B cell (primary cell): ENCODE measurements around the gene TAS1R1. TPM values are rescaled to one million over a fixed set of nuclear protein-coding genes. Genes with fewer than 3 reads are reported as not detected.

Experiments used
- ATAC-seq: fragments of 200-7000 bp; cut with Tn5 transposase; one replicate; pipeline ENCODE4 v1.10.0; 2021; ENCODE audit warnings: low read depth, mild to moderate bottlenecking, moderate number of reproducible peaks, moderate library complexity
- CTCF ChIA-PET: fragments of 350-600 bp; sonication (Branson Sonifier 250); formaldehyde crosslinking; loops from one replicate; lab custom pipeline; 2021; ENCODE audit warnings: antibody characterized with exemption, inconsistent platforms; lab: Charles Lee
- POLR2A ChIA-PET: fragments of 350-600 bp; sonication (Branson Sonifier 250); formaldehyde crosslinking; loops from one replicate; lab custom pipeline; 2021; ENCODE audit warnings: antibody characterized with exemption; lab: Charles Lee
- DNase-seq: peaks from one replicate; pipeline ENCODE4 v3.0.0; 2013
- H2AFZ ChIP-seq: 2 replicates; pipeline ENCODE4 v1.6.1; 2012; ENCODE audit warnings: mild to moderate bottlenecking, low read depth, low read length; ENCODE audit not compliant: insufficient read depth, poor library complexity, severe bottlenecking
- H3K27ac ChIP-seq, 2 donors: 1 replicate in 1 of 2; 2 replicates in 1 of 2; pipeline ENCODE4 v1.5.1; 2012 to 2013; ENCODE audit warnings: low read length in 2 of 2, mild to moderate bottlenecking in 2 of 2, moderate library complexity in 1 of 2
- H3K27me3 ChIP-seq, 4 experiments: fragments of 200-600 bp in 1 of 4; sonication (generic) in 1 of 4; replicated peaks in 1 of 4; 1 replicate in 2 of 4; 2 replicates in 2 of 4; pipeline versions ENCODE4 v1.6.1 to v1.7.0; 2013 to 2016; ENCODE audit warnings: low read length in 3 of 4, mild to moderate bottlenecking in 2 of 4, mixed read lengths in 1 of 4, moderate library complexity in 1 of 4; ENCODE audit not compliant: insufficient read depth in 4 of 4, control insufficient read depth in 3 of 4; ENCODE audit errors: control extremely low read depth in 1 of 4
- H3K36me3 ChIP-seq, 2 experiments: replicated peaks in 1 of 2; 1 replicate in 1 of 2; 2 replicates in 1 of 2; pipeline versions ENCODE4 v1.6.1 to v1.7.1; 2013; ENCODE audit warnings: low read length in 1 of 2; ENCODE audit not compliant: insufficient read depth in 2 of 2, control insufficient read depth in 1 of 2; ENCODE audit errors: control extremely low read depth in 1 of 2, extremely low read depth in 1 of 2
- H3K4me1 ChIP-seq, 2 donors: fragments of 200-600 bp in 1 of 2; sonication (generic) in 1 of 2; 1 replicate in 1 of 2; 2 replicates in 1 of 2; pipeline versions ENCODE4 v1.5.1 to v1.6.1; 2013 to 2017; ENCODE audit warnings: low read length in 2 of 2; ENCODE audit not compliant: control insufficient read depth in 2 of 2, insufficient read depth in 2 of 2
- H3K4me2 ChIP-seq: replicated peaks from 2 replicates; pipeline ENCODE3; 2012; ENCODE audit warnings: mild to moderate bottlenecking, low read depth, low read length; ENCODE audit not compliant: poor library complexity, severe bottlenecking
- H3K4me3 ChIP-seq, 5 experiments: fragments of 200-600 bp in 1 of 5; sonication (generic) in 1 of 5; 1 replicate in 3 of 5; 2 replicates in 2 of 5; pipeline versions ENCODE4 v1.5.1 to v1.7.0; 2011 to 2016; ENCODE audit warnings: low read length in 4 of 5, mild to moderate bottlenecking in 4 of 5, low read depth in 2 of 5, control low read depth in 1 of 5, moderate library complexity in 1 of 5; ENCODE audit not compliant: insufficient read depth in 1 of 5; ENCODE audit errors: control extremely low read depth in 1 of 5, extremely low read depth in 1 of 5
- H3K79me2 ChIP-seq: fragments of 200-600 bp; sonication (generic); one replicate; pipeline ENCODE4 v1.6.0; 2016; ENCODE audit warnings: low read length; ENCODE audit not compliant: control insufficient read depth, insufficient read depth
- H3K9ac ChIP-seq: fragments of 200-600 bp; sonication (generic); 2 replicates; pipeline ENCODE4 v1.6.1; 2017; ENCODE audit warnings: mild to moderate bottlenecking, low read length, moderate library complexity
- H3K9me3 ChIP-seq, 3 donors: one replicate each; pipeline versions ENCODE4 v1.6.1 to v1.7.1; 2013; ENCODE audit warnings: low read length in 2 of 3; ENCODE audit not compliant: control insufficient read depth in 2 of 3, insufficient read depth in 1 of 3; ENCODE audit errors: control extremely low read depth in 1 of 3
- H4K20me1 ChIP-seq: 2 replicates; pipeline ENCODE4 v1.6.0; 2012; ENCODE audit warnings: mild to moderate bottlenecking, low read length; ENCODE audit not compliant: insufficient read depth, control insufficient read depth, poor library complexity, severe bottlenecking
- H3K27ac Mint-ChIP-seq: one replicate; pipeline ENCODE4 v1.8.0; 2021; ENCODE audit warnings: mixed read lengths
- H3K27me3 Mint-ChIP-seq: one replicate; pipeline ENCODE4 v1.8.0; 2021; ENCODE audit warnings: mixed read lengths
- H3K4me1 Mint-ChIP-seq: one replicate; pipeline ENCODE4 v1.8.0; 2021; ENCODE audit warnings: mixed read lengths
- H3K4me3 Mint-ChIP-seq: one replicate; pipeline ENCODE4 v1.8.0; 2021; ENCODE audit warnings: mixed read lengths
- H3K9me3 Mint-ChIP-seq: one replicate; pipeline ENCODE4 v1.8.0; 2022; ENCODE audit warnings: mixed read lengths; ENCODE audit not compliant: insufficient read depth
- EZH2 ChIP-seq: IDR thresholded peaks from 2 replicates; pipeline ENCODE4 v1.6.1; 2012; ENCODE audit warnings: borderline replicate concordance, low read depth, mild to moderate bottlenecking, moderate library complexity, low read length; ENCODE audit not compliant: insufficient read depth, poor library complexity, severe bottlenecking
- WGBS: methylation state at CpG from one replicate; pipeline ENCODE4 v1.1.5; 2013; ENCODE audit warnings: missing lambda C conversion rate; ENCODE audit not compliant: insufficient coverage; 5-methylcytosine and 5-hydroxymethylcytosine counted together
- intact Hi-C: fragments of 100-400 bp; cut with micrococcal nuclease; formaldehyde crosslinking; loops from one replicate; pipeline ENCODE4 v1.10.0; 2022
- polyA plus RNA-seq: library from polyadenylated mRNA; depleted of rRNA; stranded (reverse); fragments of >200 nt; gene quantifications from 2 replicates; pipeline ENCODE4 v1.2.3, GENCODE V29; 2012
- total RNA-seq, 2 donors: library from RNA; stranded (reverse); fragments of 120-200 nt in 1 of 2; gene quantifications; 1 replicate in 1 of 2; 2 replicates in 1 of 2; pipeline versions ENCODE4 v1.2.3 to v1.2.4, GENCODE V29; 2013 to 2022
- TF ChIP-seq, protein P1 (sequence below): fragments of 200-600 bp; IDR thresholded peaks from one replicate; pipeline ENCODE4 v1.8.0; 2022; ENCODE audit warnings: antibody characterized with exemption, mild to moderate bottlenecking

Gene TAS1R1
- total and polyA plus RNA-seq, 2 donors (not counting 1 experiment from before 2014, with no cell fraction given): 0.09 TPM; not detected in 1

DNA sequence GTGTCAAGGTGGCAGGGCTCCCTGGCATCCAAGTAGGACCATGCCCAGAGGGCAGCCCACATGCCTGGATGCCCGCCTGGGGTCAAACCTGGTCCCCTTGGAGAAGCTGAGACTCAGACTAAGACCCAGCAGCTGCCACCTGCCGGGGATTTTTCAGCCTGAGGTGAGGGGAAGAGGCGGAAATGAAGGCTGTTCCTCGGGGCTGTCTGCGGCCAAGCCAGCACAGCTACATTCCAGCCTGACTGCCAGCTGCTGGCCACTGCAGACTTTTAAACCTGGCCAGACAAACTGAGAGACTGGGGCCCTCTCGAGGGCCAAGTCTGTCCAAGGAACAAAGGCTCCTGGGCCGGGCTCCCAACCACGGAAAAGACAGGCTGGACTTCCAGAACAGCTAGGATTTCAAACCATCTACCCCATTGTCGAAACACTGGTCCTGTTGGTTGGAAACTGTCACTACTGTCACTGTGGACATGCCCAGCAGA is 41.7 kb upstream of the TAS1R1 start:
- no peak overlapping the region for H2AFZ ChIP-seq
- CTCF ChIA-PET: interaction anchor here (2.0 kb wide), 1 partner anchor 10 kb away, joined by 8 read pairs; no protein-coding TSS in a partner anchor
- H3K9me3 ChIP-seq: no peaks in the 10 kb centered on the region
- no peaks in the 10 kb centered on the region for H3K79me2 ChIP-seq
- no peak overlapping the region for H3K4me3 Mint-ChIP-seq
- no peak overlapping the region for H3K4me3 ChIP-seq
- H3K36me3 ChIP-seq: no peaks in the 10 kb centered on the region
- intact Hi-C loops: no loop called here
- no peak for ATAC-seq
- H3K9me3 Mint-ChIP-seq: no peaks in the 10 kb centered on the region
- H3K27ac ChIP-seq: no peak overlapping the region
- no peaks in the 10 kb centered on the region for H3K27me3 ChIP-seq
- no peak overlapping the region for H3K4me2 ChIP-seq
- H3K4me1 ChIP-seq: peaks cover 0 to 10% of the 10 kb centered on the region in 2 donors
- H3K27ac Mint-ChIP-seq: no peak overlapping the region
- no peak for TF ChIP-seq EZH2
- TF ChIP-seq, protein P1, sequence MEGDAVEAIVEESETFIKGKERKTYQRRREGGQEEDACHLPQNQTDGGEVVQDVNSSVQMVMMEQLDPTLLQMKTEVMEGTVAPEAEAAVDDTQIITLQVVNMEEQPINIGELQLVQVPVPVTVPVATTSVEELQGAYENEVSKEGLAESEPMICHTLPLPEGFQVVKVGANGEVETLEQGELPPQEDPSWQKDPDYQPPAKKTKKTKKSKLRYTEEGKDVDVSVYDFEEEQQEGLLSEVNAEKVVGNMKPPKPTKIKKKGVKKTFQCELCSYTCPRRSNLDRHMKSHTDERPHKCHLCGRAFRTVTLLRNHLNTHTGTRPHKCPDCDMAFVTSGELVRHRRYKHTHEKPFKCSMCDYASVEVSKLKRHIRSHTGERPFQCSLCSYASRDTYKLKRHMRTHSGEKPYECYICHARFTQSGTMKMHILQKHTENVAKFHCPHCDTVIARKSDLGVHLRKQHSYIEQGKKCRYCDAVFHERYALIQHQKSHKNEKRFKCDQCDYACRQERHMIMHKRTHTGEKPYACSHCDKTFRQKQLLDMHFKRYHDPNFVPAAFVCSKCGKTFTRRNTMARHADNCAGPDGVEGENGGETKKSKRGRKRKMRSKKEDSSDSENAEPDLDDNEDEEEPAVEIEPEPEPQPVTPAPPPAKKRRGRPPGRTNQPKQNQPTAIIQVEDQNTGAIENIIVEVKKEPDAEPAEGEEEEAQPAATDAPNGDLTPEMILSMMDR: no peak
- no peaks in the 10 kb centered on the region for H3K4me1 Mint-ChIP-seq
- no peaks in the 10 kb centered on the region for H3K27me3 Mint-ChIP-seq
- H3K9ac ChIP-seq: no peak overlapping the region
- POLR2A ChIA-PET: no interaction called here
- H4K20me1 ChIP-seq: no peaks in the 10 kb centered on the region
- DNase-seq: no peak
- WGBS: 93% methylated on average over 9 of the region's 9 CpGs

DNA sequence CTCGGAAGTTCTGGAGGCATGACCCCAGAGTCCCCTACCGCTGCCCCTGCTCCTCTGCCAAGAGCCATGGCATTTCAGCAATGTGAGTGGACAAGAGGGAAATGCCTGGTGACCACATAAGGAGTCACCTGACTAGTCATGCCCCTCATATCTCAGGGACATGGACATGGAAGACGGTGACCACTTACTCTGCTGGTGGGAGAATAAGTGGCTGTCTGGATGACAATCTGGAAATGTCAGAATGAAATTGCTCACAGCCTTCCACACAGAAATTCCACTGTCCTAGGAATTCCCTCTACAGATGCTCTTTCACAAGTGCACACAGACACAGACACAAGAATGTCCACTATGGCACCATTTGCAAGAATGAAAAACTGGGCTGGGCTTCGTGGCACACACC is 39.3 kb upstream of the TAS1R1 start:
- Mint-ChIP-seq H3K4me3 (no peak overlapping the region), H3K27me3 (no peaks in the 10 kb centered on the region), H3K4me1 (no peaks in the 10 kb centered on the region), H3K27ac (no peak overlapping the region), H3K9me3 (no peaks in the 10 kb centered on the region)
- Histone ChIP-seq H3K79me2 (no peaks in the 10 kb centered on the region), H3K4me3 (no peak overlapping the region), H3K36me3 (no peaks in the 10 kb centered on the region), H3K9me3 (no peaks in the 10 kb centered on the region), H3K9ac (no peak overlapping the region), H3K4me1 (no peaks in the 10 kb centered on the region), H2AFZ (no peak overlapping the region), H4K20me1 (no peaks in the 10 kb centered on the region), H3K27me3 (no peaks in the 10 kb centered on the region), H3K27ac (no peak overlapping the region), H3K4me2 (no peak overlapping the region)
- POLR2A ChIA-PET: no interaction called here
- ATAC-seq (no peak), DNase-seq (no peak)
- TF ChIP-seq EZH2: no peak
- TF ChIP-seq, protein P1: no peak
- intact Hi-C loops: no loop called here
- 100% methylated on average over 1 of the region's 4 CpGs for WGBS
- CTCF ChIA-PET: no interaction called here
